Measurements from ENCODE around the gene POC1A.

Gene POC1A

GRCh38 chr3:52154135-52155094 is at the start of gene POC1A:
Gene POC1A (minus strand): TSS chr3:52154423. CDS start chr3:52154372, 51 bp downstream.
- peak; percentile 50 for DNase-seq

GRCh38 chr3:52203701-52204100 is 49.5 kb upstream of the POC1A start:
- no peak for DNase-seq

GRCh38 chr3:52202384-52203077 is 48.3 kb upstream of the POC1A start:
- DNase-seq, result no peak

- no peak for DNase-seq
Observed at GRCh38 chr3:52200981-52201679, 46.9 kb upstream of the POC1A start.

GRCh38 chr3:52198643-52199608 is 44.7 kb upstream of the POC1A start:
- no peak for DNase-seq

GRCh38 chr3:52197842-52198625 is 43.8 kb upstream of the POC1A start, which contains the start of gene ALAS1:
Gene ALAS1 (plus strand): TSS chr3:52198160. CDS start chr3:52199242, 1,082 bp downstream.
- peak; percentile 30 for DNase-seq

GRCh38 chr3:52197499-52197841 is 43.2 kb upstream of the POC1A start:
- DNase-seq, result no peak

GRCh38 chr3:52196977-52197376 is 42.8 kb upstream of the POC1A start:
- DNase-seq, result no peak

GRCh38 chr3:52195823-52196331 is 41.7 kb upstream of the POC1A start:
- no peak for DNase-seq

- DNase-seq, result no peak
Observed at GRCh38 chr3:52195291-52195597, 41.0 kb upstream of the POC1A start.

- no peak for DNase-seq
Observed at GRCh38 chr3:52194485-52195290, 40.5 kb upstream of the POC1A start.

- no peak for DNase-seq
Observed at GRCh38 chr3:52193065-52193464, 38.8 kb upstream of the POC1A start.

- no peak for DNase-seq
Observed at GRCh38 chr3:52191663-52192062, 37.4 kb upstream of the POC1A start.

- DNase-seq, result no peak
Observed at GRCh38 chr3:52190294-52191074, 36.3 kb upstream of the POC1A start.

GRCh38 chr3:52188556-52188955 is 34.3 kb upstream of the POC1A start:
- no peak for DNase-seq

- no peak for DNase-seq
Observed at GRCh38 chr3:52186729-52187128, 32.5 kb upstream of the POC1A start.

- no peak for DNase-seq
Observed at GRCh38 chr3:52185837-52186236, 31.6 kb upstream of the POC1A start.

- no peak for DNase-seq
Observed at GRCh38 chr3:52185311-52185710, 31.1 kb upstream of the POC1A start.

GRCh38 chr3:52184690-52185089 is 30.5 kb upstream of the POC1A start:
- DNase-seq, result no peak
